Measurements from ENCODE around the gene INPP5B.

DNA sequence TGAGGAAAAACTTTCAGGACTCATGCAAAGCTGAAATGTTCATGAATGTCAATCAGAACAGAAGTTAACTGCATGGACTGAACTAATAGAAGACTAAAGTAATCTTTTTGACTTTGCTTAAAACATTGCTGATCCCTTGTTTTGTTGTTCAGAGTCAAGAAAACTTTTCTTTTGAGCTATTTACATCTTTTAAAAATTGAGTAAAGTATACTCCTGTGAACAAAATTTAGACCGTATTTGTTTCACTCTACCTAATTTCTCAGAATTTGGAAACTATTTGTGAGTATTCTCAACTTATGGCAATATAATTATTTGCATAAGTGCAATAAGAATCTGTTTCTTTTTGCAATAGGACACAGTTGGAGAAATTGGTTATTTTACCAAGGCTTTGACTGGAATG, 41.1 kb downstream of the INPP5B start:
- TF ChIP-seq CTCF (IDR thresholded peaks at IDR 0.05) (no peak), POLR2A (IDR thresholded peaks at IDR 0.05) (no peak)
